Spleen (tissue), 11 donors: ENCODE results near the gene NSUN6. TPM values are rescaled to one million over a fixed set of nuclear protein-coding genes. Genes with fewer than 3 reads are reported as not detected.

ENCODE experiments used
- DNase-seq: peaks from one replicate; pipeline ENCODE4 v3.0.0-alpha.2; 2020
- H3K27ac ChIP-seq, 8 donors: fragments of 200-600 bp; sonication (generic) in 7 of 8; 1 replicate in 4 of 8; 2 replicates in 4 of 8; pipeline versions ENCODE4 v1.5.0 to v1.8.0; 2016 to 2021; ENCODE audit warnings: inconsistent platforms in 4 of 8, mild to moderate bottlenecking in 4 of 8, moderate library complexity in 1 of 8
- H3K27me3 ChIP-seq, 7 donors: fragments of 200-600 bp; sonication (generic) in 6 of 7; replicated peaks in 1 of 7; 1 replicate in 4 of 7; 2 replicates in 3 of 7; pipeline versions ENCODE4 v1.5.0 to v1.8.0; 2016 to 2021; ENCODE audit warnings: inconsistent platforms in 3 of 7, mild to moderate bottlenecking in 1 of 7
- H3K36me3 ChIP-seq, 6 donors: fragments of 200-600 bp; sonication (generic) in 5 of 6; 1 replicate in 4 of 6; 2 replicates in 2 of 6; pipeline versions ENCODE4 v1.5.0 to v1.8.0; 2016 to 2021; ENCODE audit warnings: inconsistent platforms in 2 of 6
- H3K4me1 ChIP-seq, 6 donors: fragments of 200-600 bp; sonication (generic) in 5 of 6; 1 replicate in 3 of 6; 2 replicates in 3 of 6; pipeline versions ENCODE4 v1.5.0 to v1.8.0; 2016 to 2021; ENCODE audit warnings: inconsistent platforms in 3 of 6
- H3K4me3 ChIP-seq, 8 donors: fragments of 200-600 bp; sonication (generic) in 7 of 8; 1 replicate in 4 of 8; 2 replicates in 4 of 8; pipeline versions ENCODE4 v1.5.0 to v1.8.0; 2016 to 2021; ENCODE audit warnings: inconsistent platforms in 4 of 8, mild to moderate bottlenecking in 4 of 8, moderate library complexity in 2 of 8
- H3K9me3 ChIP-seq, 8 donors: fragments of 200-600 bp; sonication (generic) in 7 of 8; 1 replicate in 4 of 8; 2 replicates in 4 of 8; pipeline versions ENCODE4 v1.5.0 to v1.8.0; 2016 to 2021; ENCODE audit warnings: inconsistent platforms in 4 of 8
- CTCF ChIP-seq, 11 experiments: fragments of 200-600 bp in 7 of 11; fragments of 450-650 bp in 4 of 11; sonication (generic) in 4 of 11; IDR thresholded peaks in 8 of 11; conservative IDR thresholded peaks in 3 of 11; 1 replicate in 7 of 11; 2 replicates in 4 of 11; pipeline versions ENCODE4 v1.4.0 to v1.8.0; 2016 to 2021; ENCODE audit warnings: antibody characterized with exemption in 11 of 11, inconsistent platforms in 4 of 11, mild to moderate bottlenecking in 1 of 11
- POLR2A ChIP-seq, 3 donors: fragments of 450-650 bp; IDR thresholded peaks; one replicate each; pipeline ENCODE4 v1.5.1; 2017; ENCODE audit warnings: antibody characterized with exemption in 3 of 3, mild to moderate bottlenecking in 1 of 3
- POLR2AphosphoS5 ChIP-seq, 3 donors: sonication (generic); formaldehyde crosslinking; IDR thresholded peaks; one replicate each; pipeline ENCODE4 v1.5.1; 2017; ENCODE audit warnings: antibody characterized with exemption in 3 of 3
- WGBS, 5 donors: extraction: QIAGEN DNeasy Blood & Tissue Kit in 3 of 5; methylation state at CpG; one replicate each; pipeline versions ENCODE4 v1.1.5 to v1.1.7; 2013 to 2018; 5-methylcytosine and 5-hydroxymethylcytosine counted together
- intact Hi-C: fragments of 100-400 bp; cut with DNase I; formaldehyde crosslinking; loops from one replicate; pipeline ENCODE4 v1.15.0; 2023; ENCODE audit warnings: low total_unique reads
- polyA plus RNA-seq, 3 donors: library from polyadenylated mRNA; stranded (reverse); fragments of 200-250 nt; gene quantifications; one replicate each; pipeline ENCODE4 v1.2.1, GENCODE V29; 2013
- total RNA-seq, 7 donors: library from RNA; depleted of rRNA in 3 of 7; stranded (reverse); fragments of >200 nt in 3 of 7; fragmentation: NEBNext Ultra II Directional in 4 of 7; extraction: Animal tissue kit (Norgen Biotek cat#: 25700) in 4 of 7; gene quantifications; one replicate each; pipeline versions ENCODE4 v1.1.0 to v1.2.1, GENCODE V29; 2016 to 2021
- donor health status: healthy with polysubstance abuse.
- donor health status: DM: no; HTN: no; CAD: no; lungs with moderate emphysema.
- donor health status: DM: no; HTN: no; CAD: no.
- donor health status: Bipolar disorder and iron deficiency.
- donor health status: healthy.
- donor health status: DM: no; HTN: no; CAD: no.
- donor health status: DM: yes; HTN: yes; CAD: no.

Gene NSUN6
- total and polyA plus RNA-seq, 10 donors: 6.4 to 25.8 (median 15.6) TPM

GRCh38 chr10:18549105-18549504 lies 102.3 kb downstream of the NSUN6 start:
- WGBS, 5 donors: 94 to 100% (median 99%) methylated on average over 2 of the region's 2 CpGs
- H3K4me1 ChIP-seq: no peaks in the 10 kb centered on the region
- TF ChIP-seq POLR2A (IDR thresholded peaks at IDR 0.05): no peak
- TF ChIP-seq CTCF (IDR thresholded peaks at IDR 0.05 in 8 of 11, conservative IDR thresholded peaks at IDR 0.05 in 3 of 11): no peak
- TF ChIP-seq POLR2AphosphoS5 (IDR thresholded peaks at IDR 0.05): no peak

GRCh38 chr10:18545621-18546305 lies 105.6 kb downstream of the NSUN6 start:
- intact Hi-C loops: no loop called here
- peaks cover 0 to 91% (median 27%) of the 10 kb centered on the region in 6 donors for H3K36me3 ChIP-seq
- DNase-seq: no peak
- H3K4me1 ChIP-seq: no peaks in the 10 kb centered on the region
- no peaks in the 10 kb centered on the region for H3K9me3 ChIP-seq
- H3K27me3 ChIP-seq: no peaks in the 10 kb centered on the region
- no peak overlapping the region for H3K27ac ChIP-seq
- H3K4me3 ChIP-seq: no peak overlapping the region
- TF ChIP-seq POLR2A (IDR thresholded peaks at IDR 0.05): no peak
- no peak for TF ChIP-seq POLR2AphosphoS5 (IDR thresholded peaks at IDR 0.05)
- TF ChIP-seq CTCF (IDR thresholded peaks at IDR 0.05 in 8 of 11, conservative IDR thresholded peaks at IDR 0.05 in 3 of 11): no peak
- 92 to 94% (median 94%) methylated on average over 7 of the region's 7 CpGs for WGBS, 5 donors

More at GRCh38 chr10:18549105-18549504, 102.3 kb downstream of the NSUN6 start:
- no peaks in the 10 kb centered on the region for H3K27me3 ChIP-seq
- H3K9me3 ChIP-seq: peaks cover 0 to 4% (median 0%) of the 10 kb centered on the region in 8 donors
- no peak overlapping the region for H3K4me3 ChIP-seq
- H3K27ac ChIP-seq: no peak overlapping the region
- peaks cover 0 to 100% (median 24%) of the 10 kb centered on the region in 6 donors for H3K36me3 ChIP-seq
- intact Hi-C loops: no loop called here
- no peak for DNase-seq

DNA sequence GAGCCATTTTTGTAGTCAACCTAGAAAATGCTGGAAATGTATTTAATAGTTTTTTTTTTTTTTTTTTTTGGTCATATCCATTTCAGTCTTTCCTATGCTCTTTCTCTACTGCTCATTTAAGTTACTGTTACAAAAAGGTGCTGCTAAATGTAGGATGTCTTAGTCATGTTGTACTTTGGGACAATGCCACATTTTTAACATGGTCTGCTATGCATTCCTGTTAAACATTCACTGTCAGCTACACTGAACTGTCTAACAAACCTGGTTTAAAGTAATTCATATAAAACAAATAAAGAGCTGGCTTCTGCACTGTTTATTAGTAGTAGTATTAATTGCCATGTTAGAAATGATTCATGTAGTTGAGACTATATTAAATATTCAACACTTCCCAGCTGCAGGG lies 108.6 kb downstream of the NSUN6 start:
- Histone ChIP-seq H3K27ac (no peak overlapping the region), H3K27me3 (no peaks in the 10 kb centered on the region)

More for the DNA sequence above, 108.6 kb downstream of the NSUN6 start:
- intact Hi-C loops: no loop called here
- peaks cover 0 to 91% (median 37%) of the 10 kb centered on the region in 6 donors for H3K36me3 ChIP-seq
- DNase-seq: no peak
- H3K4me3 ChIP-seq: no peak overlapping the region
- H3K4me1 ChIP-seq: no peaks in the 10 kb centered on the region
- TF ChIP-seq POLR2A (IDR thresholded peaks at IDR 0.05) (no peak), CTCF (IDR thresholded peaks at IDR 0.05 in 8 of 11, conservative IDR thresholded peaks at IDR 0.05 in 3 of 11) (no peak), POLR2AphosphoS5 (IDR thresholded peaks at IDR 0.05) (no peak)
- no peaks in the 10 kb centered on the region for H3K9me3 ChIP-seq
